ENCODE results near the gene TTBK1.

Gene TTBK1

DNA sequence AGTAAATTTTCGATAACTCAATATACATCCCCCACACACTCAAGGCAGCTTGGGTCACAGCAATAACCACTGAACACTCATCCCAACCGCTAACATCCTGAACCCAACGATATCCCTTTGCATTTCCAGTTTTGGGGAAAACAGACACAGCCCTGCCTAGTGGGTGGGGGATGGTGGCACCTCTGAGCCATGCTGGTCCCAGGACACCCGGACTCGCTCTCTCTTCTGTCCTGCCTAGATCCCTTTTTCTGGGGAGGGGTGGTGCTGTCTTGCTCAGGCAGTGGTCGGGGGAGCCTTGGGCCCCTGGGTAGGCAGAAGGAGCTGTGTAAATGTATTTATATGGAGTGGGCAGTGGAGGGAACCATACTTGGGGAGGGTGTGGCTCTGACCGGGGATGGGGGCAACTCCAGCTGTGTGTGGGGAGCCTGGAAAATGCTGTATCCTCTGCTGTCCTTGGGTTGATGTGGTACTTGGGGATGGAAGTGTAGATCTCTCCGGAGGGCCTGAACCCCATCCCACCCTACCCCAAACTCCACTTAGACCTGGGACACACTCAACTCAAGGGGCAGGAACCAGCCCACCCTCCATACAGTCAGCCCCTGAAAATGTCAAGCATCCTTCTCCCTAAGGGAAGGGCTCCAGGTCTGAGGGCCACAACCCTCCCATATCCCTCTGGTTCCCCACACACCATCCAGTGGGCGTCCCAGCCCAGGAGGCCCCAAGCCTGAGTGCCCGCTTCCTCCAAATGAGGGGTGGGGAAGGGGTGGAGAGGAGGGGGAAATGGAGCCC, 31.0 kb downstream of the TTBK1 start:
- TF ChIP-seq, protein P1, sequence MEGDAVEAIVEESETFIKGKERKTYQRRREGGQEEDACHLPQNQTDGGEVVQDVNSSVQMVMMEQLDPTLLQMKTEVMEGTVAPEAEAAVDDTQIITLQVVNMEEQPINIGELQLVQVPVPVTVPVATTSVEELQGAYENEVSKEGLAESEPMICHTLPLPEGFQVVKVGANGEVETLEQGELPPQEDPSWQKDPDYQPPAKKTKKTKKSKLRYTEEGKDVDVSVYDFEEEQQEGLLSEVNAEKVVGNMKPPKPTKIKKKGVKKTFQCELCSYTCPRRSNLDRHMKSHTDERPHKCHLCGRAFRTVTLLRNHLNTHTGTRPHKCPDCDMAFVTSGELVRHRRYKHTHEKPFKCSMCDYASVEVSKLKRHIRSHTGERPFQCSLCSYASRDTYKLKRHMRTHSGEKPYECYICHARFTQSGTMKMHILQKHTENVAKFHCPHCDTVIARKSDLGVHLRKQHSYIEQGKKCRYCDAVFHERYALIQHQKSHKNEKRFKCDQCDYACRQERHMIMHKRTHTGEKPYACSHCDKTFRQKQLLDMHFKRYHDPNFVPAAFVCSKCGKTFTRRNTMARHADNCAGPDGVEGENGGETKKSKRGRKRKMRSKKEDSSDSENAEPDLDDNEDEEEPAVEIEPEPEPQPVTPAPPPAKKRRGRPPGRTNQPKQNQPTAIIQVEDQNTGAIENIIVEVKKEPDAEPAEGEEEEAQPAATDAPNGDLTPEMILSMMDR (conservative IDR thresholded peaks at IDR 0.05), result no peak
- no peak for TF ChIP-seq ZFX (IDR thresholded peaks at IDR 0.05)
- no peak overlapping the region for H3K27ac ChIP-seq

DNA sequence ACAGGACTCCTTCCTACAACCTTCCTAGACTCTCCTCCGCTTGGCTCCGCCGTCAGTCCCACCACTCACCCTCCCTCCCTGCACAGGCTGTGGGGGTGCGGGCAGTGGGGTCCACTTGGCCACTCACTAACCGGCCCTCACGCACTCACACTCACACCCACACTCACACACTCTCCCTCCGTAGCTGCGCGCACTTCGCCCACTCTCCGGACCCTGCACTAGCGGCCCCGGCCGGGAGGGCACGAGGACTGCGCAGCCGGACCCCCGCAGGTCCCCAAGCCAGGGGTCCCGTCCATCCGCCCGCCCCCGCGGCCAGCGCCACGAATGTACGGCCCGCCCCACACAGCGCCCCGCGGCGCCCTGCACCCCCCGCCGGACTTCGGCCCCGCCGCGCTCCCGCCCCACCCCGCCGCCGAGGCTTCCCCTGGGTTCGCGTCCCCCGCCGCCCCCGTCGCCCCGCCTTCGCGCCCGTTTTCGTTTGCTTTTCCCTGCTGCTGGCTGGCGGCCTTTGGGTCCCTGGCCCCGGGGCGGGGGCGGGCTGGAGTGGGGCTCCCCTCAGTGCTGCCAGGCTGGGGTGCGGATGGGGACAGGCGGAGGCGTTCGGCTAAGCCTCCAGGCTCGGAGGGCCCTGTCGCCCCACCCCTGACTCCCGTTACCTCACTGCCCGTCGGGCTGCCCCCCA, 31.8 kb downstream of the TTBK1 start:
- TF ChIP-seq ZFX (IDR thresholded peaks at IDR 0.05), result no peak

DNA sequence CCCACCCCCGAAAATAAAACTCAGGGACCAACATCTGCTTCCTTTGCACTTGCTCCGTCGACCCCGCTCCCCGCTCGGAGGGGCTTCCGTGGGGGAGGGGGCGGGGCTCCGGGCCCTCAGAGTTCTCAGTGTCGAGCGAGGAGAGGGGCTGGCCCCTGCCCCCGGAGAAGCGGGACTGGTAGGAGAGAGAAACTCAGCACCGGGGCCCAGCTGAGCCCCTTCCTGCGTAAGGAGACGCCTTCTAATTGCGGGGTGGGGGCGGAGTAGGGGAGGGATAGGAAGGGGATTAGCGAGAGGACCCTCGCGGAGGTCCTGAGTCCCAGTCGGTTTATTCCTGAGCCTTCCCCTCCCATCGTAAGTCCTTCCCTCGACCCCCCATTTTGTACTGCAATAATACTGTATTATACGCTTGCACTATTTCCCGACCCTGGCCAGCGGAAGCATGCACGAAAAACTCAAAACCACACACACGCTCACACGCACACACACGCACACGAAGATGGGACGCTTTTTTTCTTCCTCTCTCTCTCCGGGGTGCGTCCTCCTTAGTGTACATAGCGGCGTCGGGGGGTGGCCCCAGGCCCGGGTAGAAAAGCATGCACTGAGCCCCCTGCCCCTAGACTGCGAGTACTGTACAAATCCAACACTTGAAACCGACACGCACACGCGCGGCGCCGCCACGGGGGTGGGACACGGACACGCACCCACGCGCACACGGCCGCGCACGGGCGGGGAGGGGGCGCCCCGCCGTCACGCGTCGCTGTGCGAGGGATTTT, 32.7 kb downstream of the TTBK1 start:
- H3K27ac ChIP-seq, result no peak overlapping the region
- TF ChIP-seq, protein P1 (conservative IDR thresholded peaks at IDR 0.05), result no peak
- TF ChIP-seq ZFX (IDR thresholded peaks at IDR 0.05), result no peak

More for the DNA sequence above, 31.8 kb downstream of the TTBK1 start:
- no peak overlapping the region for H3K27ac ChIP-seq

DNA sequence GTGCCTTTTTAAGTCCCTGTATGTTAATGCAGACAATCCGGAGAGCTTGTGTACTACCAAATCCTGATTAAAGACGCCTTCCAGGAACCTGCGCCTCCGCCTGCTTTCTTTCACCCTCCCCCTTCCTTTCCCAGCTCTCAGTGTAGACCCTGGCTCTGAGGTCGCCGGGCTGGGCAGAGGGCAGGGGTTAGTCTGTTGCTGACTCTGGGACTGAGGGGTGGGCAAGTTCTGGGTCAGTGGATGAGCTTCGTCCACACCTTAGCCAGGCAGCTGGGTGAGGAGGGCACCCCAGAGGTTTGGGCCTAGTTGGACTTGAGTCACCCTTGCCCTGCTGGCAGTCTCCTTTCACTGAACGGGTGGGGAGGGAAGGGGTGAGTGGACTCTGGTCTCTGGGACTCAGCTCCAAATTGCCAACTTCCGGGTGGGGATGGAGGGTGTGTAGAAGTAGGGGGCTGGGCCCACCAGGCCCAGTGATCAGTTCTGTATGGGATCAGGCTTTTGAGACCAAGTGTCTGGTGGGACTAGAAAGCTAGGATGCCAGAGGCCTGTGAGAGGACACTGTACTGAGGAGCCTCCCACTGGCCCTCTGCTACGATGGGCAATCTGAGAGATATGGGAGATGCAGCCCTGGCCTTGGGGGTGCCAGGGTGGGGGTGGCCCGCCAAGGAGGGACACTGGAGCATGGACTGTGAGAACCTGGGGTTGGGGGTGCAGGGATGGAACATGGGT, 33.5 kb downstream of the TTBK1 start:
- TF ChIP-seq, protein P1 (conservative IDR thresholded peaks at IDR 0.05), result no peak
- no peak for TF ChIP-seq ZFX (IDR thresholded peaks at IDR 0.05)
- no peak overlapping the region for H3K27ac ChIP-seq

DNA sequence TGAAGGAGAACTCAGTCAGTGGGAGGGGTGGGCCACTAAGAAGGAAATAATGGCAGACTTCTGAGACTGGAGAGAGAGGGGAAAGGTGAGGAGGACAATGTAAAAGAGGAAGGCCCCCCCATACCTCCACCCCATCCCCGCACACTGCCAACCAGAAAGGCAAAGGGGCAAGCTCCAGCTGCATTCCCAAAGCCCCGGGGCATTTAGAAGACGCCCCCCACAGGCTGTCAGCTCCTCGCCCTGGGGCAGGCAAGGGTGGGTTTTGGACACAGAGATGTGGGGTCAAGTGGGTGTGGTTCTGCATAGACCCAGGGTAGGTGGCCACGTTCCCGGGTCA, 34.0 kb downstream of the TTBK1 start:
- TF ChIP-seq, protein P1 (conservative IDR thresholded peaks at IDR 0.05), result no peak
- TF ChIP-seq ZFX (IDR thresholded peaks at IDR 0.05), result no peak
- H3K27ac ChIP-seq, result no peak overlapping the region

DNA sequence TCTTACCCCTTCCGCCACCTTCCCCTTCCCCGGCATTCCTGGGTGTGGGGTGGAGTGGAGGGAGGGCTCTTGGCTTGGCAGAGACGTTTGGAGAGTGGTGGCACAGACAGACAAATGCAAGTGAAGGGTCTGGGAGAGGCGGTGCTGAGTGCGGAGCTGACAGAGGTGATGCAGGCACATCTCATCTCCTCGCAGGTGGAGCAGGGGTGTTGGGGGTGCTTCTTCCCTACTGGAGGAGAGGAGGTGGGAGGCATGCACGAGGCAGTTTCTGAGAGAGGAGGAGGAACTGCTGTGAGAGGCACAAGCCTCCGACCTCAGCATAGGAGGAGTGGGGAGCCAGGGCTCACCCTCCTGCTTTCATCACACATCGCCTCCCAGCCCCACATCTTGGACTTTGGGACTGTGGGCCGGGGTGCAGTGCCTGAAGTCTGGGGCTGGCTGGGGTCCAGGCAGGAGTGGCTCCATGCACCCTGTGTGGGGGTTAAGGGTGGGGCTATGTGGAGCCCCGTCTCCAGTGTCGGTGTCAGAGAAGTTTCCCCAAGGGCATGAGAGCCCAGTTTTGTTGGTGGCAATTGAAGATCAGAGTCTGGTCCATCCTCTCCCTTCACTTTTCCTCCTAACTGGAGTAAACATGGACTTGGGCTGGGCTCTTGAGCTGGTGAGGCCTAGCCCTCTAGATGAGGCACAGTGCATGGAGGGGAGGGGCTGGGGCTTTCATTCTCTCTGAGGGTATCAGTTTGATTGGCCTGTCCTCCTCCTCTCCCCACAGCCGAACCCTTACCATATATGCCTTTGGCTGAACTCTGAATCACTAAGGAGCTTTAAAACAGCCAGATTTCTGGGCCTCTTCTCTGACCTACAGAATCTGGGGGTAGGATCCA, 34.6 kb downstream of the TTBK1 start:
- H3K27ac ChIP-seq, result no peak overlapping the region

More for the DNA sequence above, 34.6 kb downstream of the TTBK1 start:
- TF ChIP-seq, protein P1 (conservative IDR thresholded peaks at IDR 0.05), result no peak
- no peak for TF ChIP-seq ZFX (IDR thresholded peaks at IDR 0.05)
